HG02970 (cell line): ENCODE measurements around the gene CHST2.
"Not testable (repeated sequence)": the region's sequence is repeated elsewhere in the genome, so short reads cannot be mapped to it uniquely, and the experiment has no call there.

ENCODE experiments used
- ATAC-seq: cut with Tn5 transposase; IDR thresholded peaks from one replicate; pipeline ENCODE4 v1.9.1; 2021; ENCODE audit warnings: mild to moderate bottlenecking, moderate library complexity, moderate number of reproducible peaks; ENCODE audit not compliant: unreplicated experiment, low FRiP score

CHST2 gene, protein sequence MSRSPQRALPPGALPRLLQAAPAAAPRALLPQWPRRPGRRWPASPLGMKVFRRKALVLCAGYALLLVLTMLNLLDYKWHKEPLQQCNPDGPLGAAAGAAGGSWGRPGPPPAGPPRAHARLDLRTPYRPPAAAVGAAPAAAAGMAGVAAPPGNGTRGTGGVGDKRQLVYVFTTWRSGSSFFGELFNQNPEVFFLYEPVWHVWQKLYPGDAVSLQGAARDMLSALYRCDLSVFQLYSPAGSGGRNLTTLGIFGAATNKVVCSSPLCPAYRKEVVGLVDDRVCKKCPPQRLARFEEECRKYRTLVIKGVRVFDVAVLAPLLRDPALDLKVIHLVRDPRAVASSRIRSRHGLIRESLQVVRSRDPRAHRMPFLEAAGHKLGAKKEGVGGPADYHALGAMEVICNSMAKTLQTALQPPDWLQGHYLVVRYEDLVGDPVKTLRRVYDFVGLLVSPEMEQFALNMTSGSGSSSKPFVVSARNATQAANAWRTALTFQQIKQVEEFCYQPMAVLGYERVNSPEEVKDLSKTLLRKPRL

GRCh38 chr3:143119009-143119914 lies at the start of gene CHST2:
Gene CHST2, plus strand, starts transcription at chr3:143119771. Its CDS starts 1,046 bp downstream, at chr3:143120817.
- ATAC-seq = peak; percentile 83

GRCh38 chr3:143070977-143071551 lies 48.5 kb upstream of the CHST2 start:
- no peak for ATAC-seq

GRCh38 chr3:143071776-143072175 lies 47.8 kb upstream of the CHST2 start:
- ATAC-seq = no peak

- not testable (repeated sequence) for ATAC-seq
Measured at GRCh38 chr3:143072298-143073020, 47.1 kb upstream of the CHST2 start.

- ATAC-seq = not testable (repeated sequence)
Measured at GRCh38 chr3:143073541-143073940, 46.0 kb upstream of the CHST2 start.

DNA sequence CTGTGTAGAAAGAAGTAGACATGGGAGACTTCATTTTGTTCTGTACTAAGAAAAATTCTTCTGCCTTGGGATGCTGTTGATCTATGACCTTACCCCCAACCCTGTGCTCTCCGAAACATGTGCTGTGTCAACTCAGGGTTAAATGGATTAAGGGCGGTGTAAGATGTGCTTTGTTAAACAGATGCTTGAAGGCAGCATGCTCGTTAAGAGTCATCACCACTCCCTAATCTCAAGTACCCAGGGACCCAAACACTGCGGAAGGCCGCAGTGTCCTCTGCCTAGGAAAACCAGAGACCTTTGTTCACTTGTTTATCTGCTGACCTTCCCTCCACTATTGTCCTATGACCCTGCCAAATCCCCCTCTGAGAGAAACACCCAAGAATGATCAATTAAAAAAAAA lies 45.6 kb upstream of the CHST2 start:
- ATAC-seq = not testable (repeated sequence)

- ATAC-seq = no peak
Measured at GRCh38 chr3:143078883-143079282, 40.7 kb upstream of the CHST2 start.

GRCh38 chr3:143080196-143080595 lies 39.4 kb upstream of the CHST2 start:
- no peak for ATAC-seq

DNA sequence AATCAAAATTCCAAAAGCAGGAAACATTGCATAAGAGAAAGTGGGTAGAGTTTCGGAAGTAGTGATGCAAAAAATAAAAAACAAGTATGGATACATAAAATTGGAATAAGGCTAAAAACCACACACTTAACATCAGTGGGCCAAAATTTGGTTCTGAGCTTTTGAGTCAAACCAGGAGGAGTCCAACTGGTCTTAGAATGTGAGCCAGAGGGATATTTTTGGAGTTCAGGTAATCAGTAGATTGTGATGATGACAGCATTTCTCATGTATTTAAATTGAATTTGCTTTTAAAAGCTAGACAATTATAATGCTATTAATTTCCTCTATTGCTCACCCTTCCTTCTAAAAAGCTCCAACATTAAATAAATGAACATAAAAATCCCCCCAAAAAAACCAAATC lies 38.2 kb upstream of the CHST2 start:
- no peak for ATAC-seq

- ATAC-seq = peak; percentile 76
Measured at GRCh38 chr3:143081844-143082778, 37.5 kb upstream of the CHST2 start.

DNA sequence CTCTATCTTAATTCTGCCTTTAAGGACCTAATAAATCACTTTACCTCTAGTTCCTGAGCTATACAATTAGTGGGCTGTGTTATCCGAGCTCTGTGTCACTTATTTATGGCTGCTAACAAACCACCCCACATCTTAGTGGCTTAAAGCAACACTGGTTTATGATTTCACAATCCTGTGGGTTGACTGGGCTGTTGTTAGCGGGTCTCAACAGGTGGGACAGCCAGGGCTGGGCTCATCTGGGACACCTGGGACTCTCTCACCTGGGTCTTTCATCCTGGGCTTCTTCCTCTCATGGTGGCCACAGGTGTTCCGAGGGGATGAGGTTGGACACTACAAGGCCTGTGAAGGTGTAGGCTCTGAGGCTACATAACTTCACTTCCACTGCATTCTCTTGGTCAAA lies 35.8 kb upstream of the CHST2 start:
- no peak for ATAC-seq

- peak; percentile 38 for ATAC-seq
Measured at GRCh38 chr3:143084856-143085731, 34.5 kb upstream of the CHST2 start.

DNA sequence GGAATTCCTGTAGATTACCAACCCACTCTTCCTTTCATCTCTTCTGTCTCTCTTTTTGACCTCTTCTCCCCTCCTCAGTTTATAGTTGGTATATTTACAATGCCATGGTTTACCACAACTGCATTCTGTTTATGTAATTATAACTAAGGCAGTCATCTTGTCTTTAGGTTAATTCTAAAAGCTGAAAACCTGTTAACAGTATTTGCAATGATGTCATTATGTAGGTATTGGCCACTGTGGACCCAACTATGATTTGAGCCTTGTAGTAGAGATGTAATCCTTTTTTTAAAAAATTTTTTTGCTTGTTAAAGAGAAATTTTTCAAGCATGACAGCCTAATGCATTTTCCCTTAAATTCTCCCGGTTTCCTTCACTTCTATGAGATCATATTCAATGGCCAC lies 30.7 kb upstream of the CHST2 start:
- ATAC-seq = no peak

GRCh38 chr3:143089965-143090364 lies 29.6 kb upstream of the CHST2 start:
- ATAC-seq = no peak

GRCh38 chr3:143090486-143090885 lies 29.1 kb upstream of the CHST2 start:
- ATAC-seq = no peak

DNA sequence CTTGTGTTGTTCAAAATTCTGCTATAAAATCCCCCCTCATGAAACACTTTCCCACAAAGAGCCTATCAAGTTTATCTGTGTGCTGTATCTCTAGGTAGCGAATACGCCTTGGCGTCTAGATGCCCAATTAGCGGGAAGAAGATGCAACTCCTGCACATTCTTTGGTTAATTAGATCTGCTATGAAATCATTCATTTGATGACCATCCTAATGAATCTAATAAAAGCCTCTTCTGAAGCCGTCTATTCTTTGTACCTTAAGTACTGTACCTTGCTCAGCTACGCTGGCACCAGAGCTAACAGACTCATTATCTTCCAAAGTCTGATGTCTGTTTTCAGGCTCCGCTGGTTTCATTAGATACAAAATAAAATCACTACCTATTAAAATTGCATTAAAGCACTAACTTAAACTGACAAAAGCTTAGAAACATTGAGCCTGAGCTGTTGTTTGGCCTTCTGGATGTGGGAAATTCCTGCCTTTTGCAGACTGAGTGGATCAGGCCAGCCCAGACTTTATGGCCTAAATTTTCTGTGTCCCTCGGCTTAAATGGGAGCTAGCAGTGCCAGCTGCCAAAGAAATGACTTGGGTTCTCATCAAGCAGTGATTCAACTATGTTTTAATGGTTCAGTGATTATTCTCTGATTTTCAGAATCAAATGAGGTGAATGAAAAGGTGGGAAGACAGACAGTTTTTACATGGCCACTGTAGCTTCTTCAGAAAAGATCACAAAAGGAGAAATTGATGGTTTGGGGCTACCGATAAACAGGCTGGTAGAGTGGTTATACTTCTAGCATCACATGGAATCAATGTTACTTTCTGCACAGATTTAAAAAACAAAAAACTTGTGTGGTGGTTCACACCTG lies 28.4 kb upstream of the CHST2 start:
- no peak for ATAC-seq

GRCh38 chr3:143092191-143092590 lies 27.4 kb upstream of the CHST2 start:
- no peak for ATAC-seq
